GM12865 (cell line): Measurements from ENCODE around the gene C5orf15.

Experiments
- DNase-seq: peaks from one replicate; pipeline ENCODE4 v3.0.0; 2010; ENCODE audit warnings: low read depth
- H3K4me3 ChIP-seq: 2 replicates; pipeline ENCODE4 v1.5.1; 2011; ENCODE audit warnings: mild to moderate bottlenecking, low read depth, low read length, control low read depth
- CTCF ChIP-seq: IDR thresholded peaks from 2 replicates; pipeline ENCODE4 v1.5.1; 2011; ENCODE audit warnings: low read length, control low read depth, low read depth, inconsistent platforms; ENCODE audit not compliant: insufficient read depth; ENCODE audit errors: missing control alignments

Gene C5orf15

DNA sequence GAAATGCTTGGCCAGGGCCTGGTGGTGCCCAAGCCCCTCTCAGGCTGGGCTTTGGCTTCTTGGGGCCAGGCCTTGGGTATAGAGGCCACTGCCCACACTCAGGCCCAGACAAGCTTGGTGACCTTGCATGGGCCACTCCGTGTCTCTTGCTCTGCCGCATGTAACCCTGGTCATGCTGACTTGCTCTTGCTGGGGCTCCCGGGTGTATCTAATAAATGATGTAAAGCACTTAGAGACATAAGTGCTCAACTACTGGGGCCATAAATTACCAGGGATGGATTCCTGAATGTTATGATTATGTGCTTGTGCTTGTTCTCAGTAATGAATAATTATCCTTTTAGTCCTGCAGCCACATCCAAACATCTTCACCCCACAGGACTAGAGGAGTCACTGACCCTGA is 54.0 kb downstream of the C5orf15 start:
- H3K4me3 ChIP-seq = no peak overlapping the region
- TF ChIP-seq CTCF = no peak
- DNase-seq = no peak

DNA sequence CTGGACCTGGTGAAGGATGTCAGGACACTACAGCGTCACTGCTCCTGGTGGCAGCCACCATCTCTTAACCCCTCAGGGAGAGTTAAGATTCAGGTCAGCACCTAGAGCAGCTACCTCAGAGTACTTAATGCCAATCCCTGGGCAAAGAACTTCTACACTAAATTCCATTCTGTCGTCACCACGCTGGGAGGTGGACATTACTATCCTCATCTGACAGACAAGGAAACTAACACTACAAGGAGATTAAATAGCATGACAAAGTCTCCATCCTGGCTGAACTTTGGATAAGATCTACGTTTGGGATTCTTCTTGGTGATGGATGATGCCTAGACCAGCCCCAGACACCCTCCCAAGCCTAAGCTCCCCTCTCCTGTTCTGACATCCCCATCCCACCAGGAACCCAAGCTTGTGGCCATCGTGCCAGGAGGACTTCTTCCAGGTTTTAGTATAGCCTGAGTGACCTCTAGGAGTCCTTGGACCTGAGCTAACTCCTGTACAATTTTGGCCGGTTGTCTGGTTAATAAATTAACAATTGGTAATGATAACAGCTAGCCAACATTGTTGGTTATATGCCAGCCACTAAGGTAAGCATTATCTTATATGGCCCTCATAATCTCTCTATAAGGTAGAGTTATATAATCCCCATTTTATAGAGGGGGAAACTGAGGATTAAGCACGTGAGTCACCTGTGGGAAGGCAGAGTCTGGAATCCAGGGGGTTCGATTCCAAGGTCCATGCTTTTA is 54.8 kb downstream of the C5orf15 start:
- TF ChIP-seq CTCF = no peak
- H3K4me3 ChIP-seq = no peak overlapping the region
- no peak for DNase-seq

DNA sequence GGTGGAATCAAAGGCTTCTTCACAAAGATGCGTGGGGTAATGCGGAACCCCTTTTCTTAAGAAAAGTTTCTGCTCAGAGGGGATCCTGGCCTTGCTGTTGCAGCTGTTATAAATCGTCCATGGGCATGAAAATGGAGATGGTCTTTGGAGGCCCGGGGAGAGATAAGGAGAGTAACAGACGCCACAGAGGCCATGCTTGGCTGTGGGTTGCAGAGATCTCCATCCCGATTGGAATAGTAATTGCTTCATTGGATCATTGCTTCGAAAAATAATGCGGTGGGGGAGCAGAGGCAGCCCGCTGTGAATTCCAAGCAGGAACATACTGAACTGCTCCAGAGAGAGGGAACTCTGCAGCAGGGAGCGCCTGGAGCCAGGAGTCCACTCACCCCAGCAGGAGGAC is 55.5 kb downstream of the C5orf15 start:
- no peak for DNase-seq
- TF ChIP-seq CTCF = no peak
- H3K4me3 ChIP-seq = no peak overlapping the region

GRCh38 chr5:133910571-133910970 is 57.9 kb downstream of the C5orf15 start:
- no peak for DNase-seq
- TF ChIP-seq CTCF = no peak

DNA sequence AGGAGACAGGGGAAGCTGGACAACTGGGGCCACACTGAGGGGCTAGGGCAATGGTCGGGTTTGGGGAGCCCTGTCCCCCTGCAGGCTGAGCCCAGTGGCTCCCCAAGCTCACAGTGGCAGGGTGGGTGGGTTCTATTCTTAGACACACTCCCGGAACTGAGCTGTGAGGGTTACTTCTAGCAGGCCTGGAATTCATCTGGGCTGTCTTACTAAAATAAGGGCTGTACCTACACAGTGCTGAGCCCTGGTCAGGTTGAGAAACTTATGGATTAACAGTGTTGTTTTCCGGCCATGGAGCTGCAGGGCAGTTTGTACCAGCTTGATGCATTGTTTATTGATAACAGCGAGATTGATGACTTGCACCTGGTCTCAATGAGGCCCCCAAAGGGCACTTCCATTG is 58.8 kb downstream of the C5orf15 start:
- no peak for TF ChIP-seq CTCF
- DNase-seq = no peak
- H3K4me3 ChIP-seq = no peak overlapping the region

More at GRCh38 chr5:133910571-133910970, 57.9 kb downstream of the C5orf15 start:
- no peak overlapping the region for H3K4me3 ChIP-seq

DNA sequence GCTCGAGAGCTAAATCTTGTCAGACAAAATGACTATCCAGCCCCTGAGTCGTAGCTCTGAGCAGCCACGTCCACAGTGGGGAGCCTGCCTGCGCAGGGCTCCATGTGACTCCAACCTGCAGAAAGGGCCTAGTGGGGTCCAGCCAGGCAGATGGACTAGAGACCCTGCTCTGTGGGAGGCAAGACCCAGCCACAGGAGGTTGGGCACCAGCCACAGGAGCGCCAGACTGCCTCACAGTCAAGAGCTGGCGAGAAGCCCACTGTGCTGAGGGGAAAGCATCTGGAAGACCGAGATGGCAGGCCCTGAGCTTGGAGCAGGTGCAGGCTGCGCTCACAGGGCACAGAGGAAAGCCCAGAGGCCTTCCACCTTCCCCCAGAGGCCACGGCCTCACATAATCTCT is 61.4 kb downstream of the C5orf15 start:
- no peak for DNase-seq
- TF ChIP-seq CTCF = no peak
- H3K4me3 ChIP-seq = no peak overlapping the region

DNA sequence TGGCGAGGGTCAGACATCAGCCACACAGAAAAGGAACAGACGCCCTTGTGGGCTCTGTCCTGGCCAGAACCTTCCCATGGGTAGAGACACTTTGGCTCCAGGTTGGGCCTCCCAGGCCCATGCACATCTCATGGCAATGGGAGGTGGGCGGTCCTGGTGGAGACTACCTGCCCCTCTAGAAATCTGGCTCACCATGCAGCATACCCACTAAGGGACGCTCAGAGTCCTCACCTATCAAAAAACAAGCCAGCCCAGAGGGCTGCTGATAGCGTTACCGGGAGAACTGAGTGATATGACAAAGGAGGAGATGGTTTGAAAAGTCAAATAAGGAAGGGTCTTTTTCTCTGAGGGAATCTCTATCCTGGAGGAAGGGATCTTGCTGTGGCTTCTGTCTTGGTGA is 62.1 kb downstream of the C5orf15 start:
- peak; percentile 35 for DNase-seq
- no peak overlapping the region for H3K4me3 ChIP-seq
- TF ChIP-seq CTCF = peak; percentile 26
